H1 (cell line): ENCODE data around the gene PLA2G4D. TPM values are rescaled to one million over a fixed set of nuclear protein-coding genes. Genes with fewer than 3 reads are reported as not detected.

Experiments used
- ASH2L ChIP-seq: fragments of 200-600, 300-600 bp; sonication (generic); IDR thresholded peaks from one replicate; pipeline ENCODE4 v1.7.1; 2017; ENCODE audit warnings: low read length
- BACH1 ChIP-seq: IDR thresholded peaks from 2 replicates; pipeline ENCODE4 v1.6.1; 2012; ENCODE audit warnings: low read length, improper control_type of control experiment
- BCL11A ChIP-seq, 2 experiments: IDR thresholded peaks; one replicate each; pipeline ENCODE4 v1.6.1; 2011; ENCODE audit warnings: low read depth in 2 of 2, low read length in 2 of 2, mild to moderate bottlenecking in 2 of 2
- CHD1 ChIP-seq: IDR thresholded peaks from 2 replicates; pipeline ENCODE4 v1.6.1; 2012; ENCODE audit warnings: low read depth, low read length, improper control_type of control experiment
- CTCF ChIP-seq, 3 experiments: IDR thresholded peaks; 1 replicate in 2 of 3; 2 replicates in 1 of 3; pipeline versions ENCODE4 v1.5.1 to v1.6.1; 2011; ENCODE audit warnings: low read length in 3 of 3, mild to moderate bottlenecking in 3 of 3, inconsistent platforms in 2 of 3, low read depth in 1 of 3, moderate library complexity in 1 of 3; ENCODE audit not compliant: insufficient read depth in 1 of 3; ENCODE audit errors: control extremely low read depth in 1 of 3
- HDAC2 ChIP-seq, 2 experiments: fragments of 300-600 bp in 1 of 2; sonication (generic) in 1 of 2; IDR thresholded peaks; 2 replicates each; pipeline ENCODE4 v1.6.1; 2011 to 2012; ENCODE audit warnings: low read depth in 2 of 2, low read length in 2 of 2, mild to moderate bottlenecking in 2 of 2, moderate library complexity in 2 of 2, borderline replicate concordance in 1 of 2, inconsistent platforms in 1 of 2
- JUND ChIP-seq: IDR thresholded peaks from 2 replicates; pipeline ENCODE4 v1.6.1; 2011; ENCODE audit warnings: mild to moderate bottlenecking, improper control_type of control experiment, low read length
- POLR2AphosphoS5 ChIP-seq: IDR thresholded peaks from 2 replicates; pipeline ENCODE4 v1.6.1; 2011; ENCODE audit warnings: low read depth, low read length
- polyA plus RNA-seq, 7 experiments: library from polyadenylated mRNA; depleted of rRNA in 3 of 7; stranded (reverse) in 5 of 7; unstranded in 2 of 7; fragments of >200 nt in 5 of 7; fragments of 200-250 nt in 2 of 7; gene quantifications; 1 replicate in 5 of 7; 2 replicates in 1 of 7; 4 replicates in 1 of 7; pipeline versions ENCODE4 v1.2.1 to v1.2.3, GENCODE V29; 2011 to 2013; ENCODE audit warnings: missing spikeins in 2 of 7, mixed read lengths in 2 of 7
- total RNA-seq: library from RNA; stranded (reverse); fragmentation: NEBNext Ultra II Directional; extraction: Animal tissue kit (Norgen Biotek cat#: 25700); gene quantifications from 2 replicates; pipeline ENCODE4 v1.2.1, GENCODE V29; 2021

Gene PLA2G4D
- total and polyA plus RNA-seq, 2 of the 8 experiments (the other 6 are each of a cell fraction or from before 2014, with no cell fraction given), result 0.07 to 0.18 TPM

- TF ChIP-seq HDAC2 (IDR thresholded peaks at IDR 0.05; ENCODE audit: borderline replicate concordance in 1 of 2, low read depth in 2 of 2, low read length in 2 of 2) (no peak), CHD1 (no peak), POLR2AphosphoS5 (no peak), BCL11A (IDR thresholded peaks at IDR 0.05; ENCODE audit: low read depth in 2 of 2, low read length in 2 of 2) (no peak), CTCF (IDR thresholded peaks at IDR 0.05; ENCODE audit: control extremely low read depth in 1 of 3, insufficient read depth in 1 of 3, low read depth in 1 of 3, low read length in 3 of 3) (no peak), ASH2L (no peak), JUND (no peak), BACH1 (no peak)
These were observed 13.2 kb downstream of the PLA2G4D start (continued) for GRCh38 chr15:42080919-42081830.
